ENCODE data around the gene RABL2B. TPM values are rescaled to one million over a fixed set of nuclear protein-coding genes. Genes with fewer than 3 reads are reported as not detected.

RABL2B gene
- total and polyA plus RNA-seq, 2 experiments from 2014 or later: 9.7 to 11.8 TPM

DNA sequence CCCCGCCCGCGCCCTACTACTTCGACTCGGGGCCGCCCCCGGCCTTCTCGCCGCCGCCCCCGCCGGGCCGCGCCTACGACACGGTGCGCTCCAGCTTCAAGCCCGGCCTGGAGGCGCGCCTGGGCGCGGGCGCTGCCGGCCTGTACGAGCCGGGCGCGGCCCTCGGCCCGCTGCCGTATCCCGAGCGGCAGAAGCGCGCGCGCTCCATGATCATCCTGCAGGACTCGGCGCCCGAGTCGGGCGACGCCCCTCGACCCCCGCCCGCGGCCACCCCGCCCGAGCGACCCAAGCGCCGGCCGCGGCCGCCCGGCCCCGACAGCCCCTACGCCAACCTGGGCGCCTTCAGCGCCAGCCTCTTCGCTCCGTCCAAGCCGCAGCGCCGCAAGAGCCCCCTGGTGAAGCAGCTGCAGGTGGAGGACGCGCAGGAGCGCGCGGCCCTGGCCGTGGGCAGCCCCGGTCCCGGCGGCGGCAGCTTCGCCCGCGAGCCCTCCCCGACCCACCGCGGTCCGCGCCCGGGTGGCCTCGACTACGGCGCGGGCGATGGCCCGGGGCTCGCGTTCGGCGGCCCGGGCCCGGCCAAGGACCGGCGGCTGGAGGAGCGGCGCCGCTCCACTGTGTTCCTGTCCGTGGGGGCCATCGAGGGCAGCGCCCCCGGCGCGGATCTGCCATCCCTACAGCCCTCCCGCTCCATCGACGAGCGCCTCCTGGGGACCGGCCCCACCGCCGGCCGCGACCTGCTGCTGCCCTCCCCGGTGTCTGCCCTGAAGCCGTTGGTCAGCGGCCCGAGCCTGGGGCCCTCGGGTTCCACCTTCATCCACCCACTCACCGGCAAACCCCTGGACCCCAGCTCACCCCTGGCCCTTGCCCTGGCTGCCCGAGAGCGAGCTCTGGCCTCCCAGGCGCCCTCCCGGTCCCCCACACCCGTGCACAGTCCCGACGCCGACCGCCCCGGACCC lies 62.9 kb downstream of the RABL2B start:
- DNase-seq (ENCODE audit: low spot score): peak; percentile 56
- H3K36me3 ChIP-seq (ENCODE audit: insufficient read depth): no peaks in the 10 kb centered on the region
- H3K9me2 ChIP-seq (ENCODE audit: insufficient read depth): no peaks in the 10 kb centered on the region
- ATAC-seq: peak; percentile 53
- H3K4me2 ChIP-seq: peak overlapping the region; percentile 78
- H4K20me1 ChIP-seq (replicated peaks; ENCODE audit: insufficient read depth): no peaks in the 10 kb centered on the region; the same call in 1 of the 2 replicates
- H3K79me2 ChIP-seq (replicated peaks; ENCODE audit: insufficient read depth): no peaks in the 10 kb centered on the region
- no peak overlapping the region for H3K27ac ChIP-seq (ENCODE audit: low read depth)
- TF ChIP-seq, protein P1, sequence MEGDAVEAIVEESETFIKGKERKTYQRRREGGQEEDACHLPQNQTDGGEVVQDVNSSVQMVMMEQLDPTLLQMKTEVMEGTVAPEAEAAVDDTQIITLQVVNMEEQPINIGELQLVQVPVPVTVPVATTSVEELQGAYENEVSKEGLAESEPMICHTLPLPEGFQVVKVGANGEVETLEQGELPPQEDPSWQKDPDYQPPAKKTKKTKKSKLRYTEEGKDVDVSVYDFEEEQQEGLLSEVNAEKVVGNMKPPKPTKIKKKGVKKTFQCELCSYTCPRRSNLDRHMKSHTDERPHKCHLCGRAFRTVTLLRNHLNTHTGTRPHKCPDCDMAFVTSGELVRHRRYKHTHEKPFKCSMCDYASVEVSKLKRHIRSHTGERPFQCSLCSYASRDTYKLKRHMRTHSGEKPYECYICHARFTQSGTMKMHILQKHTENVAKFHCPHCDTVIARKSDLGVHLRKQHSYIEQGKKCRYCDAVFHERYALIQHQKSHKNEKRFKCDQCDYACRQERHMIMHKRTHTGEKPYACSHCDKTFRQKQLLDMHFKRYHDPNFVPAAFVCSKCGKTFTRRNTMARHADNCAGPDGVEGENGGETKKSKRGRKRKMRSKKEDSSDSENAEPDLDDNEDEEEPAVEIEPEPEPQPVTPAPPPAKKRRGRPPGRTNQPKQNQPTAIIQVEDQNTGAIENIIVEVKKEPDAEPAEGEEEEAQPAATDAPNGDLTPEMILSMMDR (conservative IDR thresholded peaks at IDR 0.05; ENCODE audit: low read depth in 2 of 2): peak in 1 of 2 experiments; percentile 33; a peak in 2 of 4 replicates
- no peak for TF ChIP-seq ZNF331 (CRISPR knock-in tag; IDR thresholded peaks at IDR 0.05; ENCODE audit: low read depth)
- peaks cover 62% of the 10 kb centered on the region for H3K27me3 ChIP-seq (ENCODE audit: insufficient read depth)
- no peak overlapping the region; the same call in 2 of the 3 replicates for H3K4me3 Mint-ChIP-seq
- H3K4me1 Mint-ChIP-seq: peaks cover 4% of the 10 kb centered on the region; the same call in 2 of the 3 replicates
- no peaks in the 10 kb centered on the region; the same call in 2 of the 3 replicates for H3K36me3 Mint-ChIP-seq (ENCODE audit: low read depth)
- H3K9me3 Mint-ChIP-seq: peaks cover 3% of the 10 kb centered on the region
- H3F3A ChIP-seq (replicated peaks; ENCODE audit: low read depth): no peaks in the 10 kb centered on the region
- peak overlapping the region; percentile 52; the same call in 1 of the 2 replicates for H3K4me3 ChIP-seq
- H3K27ac Mint-ChIP-seq: no peak overlapping the region
- 0 out of 2 replicates have a peak, but pooled peaks cover 4% of the 10 kb centered on the region for H3K4me1 ChIP-seq (ENCODE audit: insufficient read depth)
- H3K27me3 Mint-ChIP-seq (ENCODE audit: insufficient read depth, low read depth, poor library complexity): peaks cover 61% of the 10 kb centered on the region
- no peak overlapping the region for H2AFZ ChIP-seq

- ATAC-seq (peak; percentile 36), DNase-seq (ENCODE audit: low spot score) (peak; percentile 50)
- TF ChIP-seq POLR2AphosphoS5 (IDR thresholded peaks at IDR 0.05; ENCODE audit: low read depth) (no peak), EZH2 (IDR thresholded peaks at IDR 0.05; ENCODE audit: low read depth, unreplicated experiment) (peak; percentile 57), NANOG (IDR thresholded peaks at IDR 0.05; ENCODE audit: borderline replicate concordance) (no peak), STAT1 (IDR thresholded peaks at IDR 0.05; ENCODE audit: unreplicated experiment) (no peak)
- TF ChIP-seq, protein P2, sequence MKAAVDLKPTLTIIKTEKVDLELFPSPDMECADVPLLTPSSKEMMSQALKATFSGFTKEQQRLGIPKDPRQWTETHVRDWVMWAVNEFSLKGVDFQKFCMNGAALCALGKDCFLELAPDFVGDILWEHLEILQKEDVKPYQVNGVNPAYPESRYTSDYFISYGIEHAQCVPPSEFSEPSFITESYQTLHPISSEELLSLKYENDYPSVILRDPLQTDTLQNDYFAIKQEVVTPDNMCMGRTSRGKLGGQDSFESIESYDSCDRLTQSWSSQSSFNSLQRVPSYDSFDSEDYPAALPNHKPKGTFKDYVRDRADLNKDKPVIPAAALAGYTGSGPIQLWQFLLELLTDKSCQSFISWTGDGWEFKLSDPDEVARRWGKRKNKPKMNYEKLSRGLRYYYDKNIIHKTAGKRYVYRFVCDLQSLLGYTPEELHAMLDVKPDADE (IDR thresholded peaks at IDR 0.05): no peak
- peak overlapping the region; percentile 78 for H3K4me2 ChIP-seq
- Mint-ChIP-seq H3K36me3 (ENCODE audit: low read depth) (no peaks in the 10 kb centered on the region; the same call in 2 of the 3 replicates), H3K9me3 (peaks cover 3% of the 10 kb centered on the region), H3K4me3 (peak overlapping the region; percentile 42; the same call in 2 of the 3 replicates), H3K4me1 (peaks cover 4% of the 10 kb centered on the region; the same call in 2 of the 3 replicates), H3K27ac (no peak overlapping the region), H3K27me3 (ENCODE audit: insufficient read depth, low read depth, poor library complexity) (peaks cover 60% of the 10 kb centered on the region)
- no peaks in the 10 kb centered on the region; the same call in 1 of the 2 replicates for H4K20me1 ChIP-seq (replicated peaks; ENCODE audit: insufficient read depth)
- H3K36me3 ChIP-seq (ENCODE audit: insufficient read depth): no peaks in the 10 kb centered on the region
- H3K4me1 ChIP-seq (ENCODE audit: insufficient read depth): 0 out of 2 replicates have a peak, but pooled peaks cover 4% of the 10 kb centered on the region
- H3K27ac ChIP-seq (ENCODE audit: low read depth): no peak overlapping the region
- no peaks in the 10 kb centered on the region for H3K9me2 ChIP-seq (ENCODE audit: insufficient read depth)
- peaks cover 62% of the 10 kb centered on the region for H3K27me3 ChIP-seq (ENCODE audit: insufficient read depth)
- no peak overlapping the region for H2AFZ ChIP-seq
- H3F3A ChIP-seq (replicated peaks; ENCODE audit: low read depth): no peaks in the 10 kb centered on the region
- H3K79me2 ChIP-seq (replicated peaks; ENCODE audit: insufficient read depth): no peaks in the 10 kb centered on the region
- peak overlapping the region; percentile 52 for H3K4me3 ChIP-seq
These were observed 63.6 kb downstream of the RABL2B start for GRCh38 chr22:50719814-50720300.

Measured in GM23338 (cell line).